LoVo (cell line): ENCODE results near the gene IL33.
"Not testable (repeated sequence)": the region's sequence is repeated elsewhere in the genome, so short reads cannot be mapped to it uniquely, and the experiment has no call there.

Experiments used
- DNase-seq: peaks from one replicate; pipeline ENCODE4 v3.0.0-alpha.2; 2016; ENCODE audit warnings: low spot score

Gene IL33

GRCh38 chr9:6215562-6215961 is at the start of gene IL33:
Gene IL33, plus strand, starts transcription at chr9:6215807. Its CDS starts 25,888 bp downstream, at chr9:6241695.
- peak; percentile 41 for DNase-seq

GRCh38 chr9:6171667-6172066 is 43.9 kb upstream of the IL33 start:
- DNase-seq = no peak

GRCh38 chr9:6173914-6174313 is 41.7 kb upstream of the IL33 start:
- DNase-seq = no peak

GRCh38 chr9:6182549-6183226 is 32.9 kb upstream of the IL33 start:
- not testable (repeated sequence) for DNase-seq

GRCh38 chr9:6183227-6183551 is 32.4 kb upstream of the IL33 start:
- DNase-seq = no peak

GRCh38 chr9:6183627-6184026 is 32.0 kb upstream of the IL33 start:
- no peak for DNase-seq

- no peak for DNase-seq
These were observed 30.6 kb upstream of the IL33 start for GRCh38 chr9:6184749-6185645.

GRCh38 chr9:6186691-6187090 is 28.9 kb upstream of the IL33 start:
- no peak for DNase-seq

- DNase-seq = no peak
These were observed 28.3 kb upstream of the IL33 start for GRCh38 chr9:6187272-6187671.

- no peak for DNase-seq
These were observed 27.1 kb upstream of the IL33 start for GRCh38 chr9:6188466-6188865.

- no peak for DNase-seq
These were observed 26.7 kb upstream of the IL33 start for GRCh38 chr9:6188906-6189305.

- no peak for DNase-seq
These were observed 20.7 kb upstream of the IL33 start for GRCh38 chr9:6194934-6195333.

GRCh38 chr9:6195714-6196360 is 19.8 kb upstream of the IL33 start:
- DNase-seq = no peak

GRCh38 chr9:6197330-6197729 is 18.3 kb upstream of the IL33 start:
- DNase-seq = no peak

- peak; percentile 29 for DNase-seq
These were observed 17.4 kb upstream of the IL33 start for GRCh38 chr9:6198251-6198650.

- no peak for DNase-seq
These were observed 16.0 kb upstream of the IL33 start for GRCh38 chr9:6199596-6199995.

- DNase-seq = no peak
These were observed 14.8 kb upstream of the IL33 start for GRCh38 chr9:6200761-6201160.

- no peak for DNase-seq
These were observed 5.6 kb upstream of the IL33 start for GRCh38 chr9:6209966-6210365.

GRCh38 chr9:6212722-6213375 is 2.8 kb upstream of the IL33 start:
- no peak for DNase-seq

- DNase-seq = no peak
These were observed 1.2 kb upstream of the IL33 start for GRCh38 chr9:6214434-6214833.

- no peak for DNase-seq
These were observed 704 bp upstream of the IL33 start for GRCh38 chr9:6214903-6215302.

- DNase-seq = no peak
These were observed 395 bp downstream of the IL33 start for GRCh38 chr9:6216002-6216401.

GRCh38 chr9:6216951-6217350 is 1.3 kb downstream of the IL33 start:
- DNase-seq = no peak
